ENCODE data around the gene ZNF804B.

Gene ZNF804B

DNA sequence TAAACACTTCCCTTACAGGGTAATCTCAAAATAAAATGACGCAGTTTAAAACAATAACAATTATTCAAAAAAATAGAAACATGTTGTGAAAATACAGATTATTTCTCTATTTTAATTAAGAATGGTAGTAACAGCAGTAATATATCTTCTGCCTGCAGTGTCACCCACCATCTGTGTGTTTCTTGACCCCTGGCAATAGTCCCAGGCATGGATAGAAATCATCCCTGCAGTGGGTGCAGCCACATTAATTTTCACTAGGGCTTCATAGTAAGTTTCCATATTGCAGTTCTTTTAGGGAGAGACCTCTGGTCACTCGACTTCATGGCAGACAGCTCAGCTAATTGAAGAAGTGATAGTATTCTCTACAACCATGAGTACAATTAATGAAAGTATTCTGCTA is 506.1 kb downstream of the ZNF804B start:
- no peaks in the 10 kb centered on the region for H3K36me3 Mint-ChIP-seq (ENCODE audit: low read depth)
- no peaks in the 10 kb centered on the region for H3K4me1 Mint-ChIP-seq (ENCODE audit: low read depth)
- H3K27me3 Mint-ChIP-seq (ENCODE audit: low read depth) = no peaks in the 10 kb centered on the region
- H3K9me3 Mint-ChIP-seq = no peaks in the 10 kb centered on the region
- no peak overlapping the region for H3K27ac Mint-ChIP-seq
- H3K4me3 Mint-ChIP-seq = no peak overlapping the region

DNA sequence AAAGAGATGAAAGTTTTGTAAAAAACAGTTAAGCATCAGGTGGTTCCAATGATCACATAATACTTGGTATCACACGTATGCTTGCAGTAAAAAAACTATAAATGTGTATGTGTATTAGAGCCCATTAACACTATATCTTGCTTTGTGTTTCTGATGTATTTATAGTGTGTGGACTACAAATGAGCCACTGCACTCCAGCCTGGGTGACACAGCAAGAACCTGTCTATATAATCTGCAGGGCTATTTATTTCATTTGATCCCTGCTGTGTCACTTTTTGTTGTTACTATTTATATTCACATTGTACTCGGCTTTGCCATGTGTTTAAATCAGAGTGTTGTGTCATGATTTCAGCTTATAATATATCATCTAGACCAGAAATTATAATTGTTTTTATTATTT is 523.8 kb downstream of the ZNF804B start:
- H3K27me3 Mint-ChIP-seq (ENCODE audit: low read depth) = no peaks in the 10 kb centered on the region
- H3K9me3 Mint-ChIP-seq = no peaks in the 10 kb centered on the region
- no peak overlapping the region for H3K27ac Mint-ChIP-seq
- no peak overlapping the region for H3K4me3 Mint-ChIP-seq
- H3K4me1 Mint-ChIP-seq (ENCODE audit: low read depth) = no peaks in the 10 kb centered on the region
- H3K36me3 Mint-ChIP-seq (ENCODE audit: low read depth) = no peaks in the 10 kb centered on the region

DNA sequence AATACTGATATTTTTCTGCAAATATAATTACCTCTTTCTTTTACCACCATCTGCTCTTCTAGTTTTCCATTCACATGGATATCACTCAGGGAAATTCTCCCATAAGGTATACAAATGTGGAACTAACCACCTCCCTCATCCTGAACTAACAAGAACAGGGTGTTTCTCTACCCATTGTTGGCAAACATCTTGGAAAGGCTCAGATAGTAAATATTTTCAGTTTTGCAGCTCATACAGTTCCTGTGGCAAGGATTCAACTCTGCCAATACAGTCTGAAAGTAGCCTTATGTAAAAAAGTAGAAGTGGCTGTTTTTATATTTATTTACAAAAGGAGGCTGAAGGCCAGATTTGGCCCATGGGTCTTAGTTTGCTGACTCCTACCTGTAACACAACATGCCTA is 549.0 kb downstream of the ZNF804B start:
- H3K27me3 Mint-ChIP-seq (ENCODE audit: low read depth) = no peaks in the 10 kb centered on the region
- no peaks in the 10 kb centered on the region for H3K36me3 Mint-ChIP-seq (ENCODE audit: low read depth)

DNA sequence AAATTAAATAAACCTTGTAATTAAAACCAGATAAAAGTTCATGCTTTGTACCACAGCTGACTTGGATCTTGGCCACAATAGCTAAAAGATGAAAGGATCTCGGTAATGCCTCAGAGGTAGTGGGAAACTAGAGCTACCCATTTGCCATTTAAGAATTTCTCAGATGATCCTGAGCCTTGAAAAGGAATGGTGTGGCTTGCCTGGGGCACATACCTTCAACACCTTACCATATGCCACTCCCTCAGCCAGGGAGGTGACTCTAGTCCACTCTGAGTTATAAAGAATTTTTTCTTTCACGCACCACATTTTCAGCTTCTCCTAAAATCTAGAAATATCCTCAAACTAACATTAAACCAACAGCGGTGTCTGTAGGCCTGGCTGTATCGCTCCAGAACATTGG is 552.4 kb downstream of the ZNF804B start:
- Mint-ChIP-seq H3K9me3 (no peaks in the 10 kb centered on the region), H3K36me3 (ENCODE audit: low read depth) (no peaks in the 10 kb centered on the region), H3K4me1 (ENCODE audit: low read depth) (no peaks in the 10 kb centered on the region), H3K4me3 (no peak overlapping the region), H3K27ac (no peak overlapping the region), H3K27me3 (ENCODE audit: low read depth) (no peaks in the 10 kb centered on the region)

More for the DNA sequence above, 549.0 kb downstream of the ZNF804B start:
- no peak overlapping the region for H3K4me3 Mint-ChIP-seq
- no peak overlapping the region for H3K27ac Mint-ChIP-seq
- H3K9me3 Mint-ChIP-seq = no peaks in the 10 kb centered on the region
- no peaks in the 10 kb centered on the region for H3K4me1 Mint-ChIP-seq (ENCODE audit: low read depth)

DNA sequence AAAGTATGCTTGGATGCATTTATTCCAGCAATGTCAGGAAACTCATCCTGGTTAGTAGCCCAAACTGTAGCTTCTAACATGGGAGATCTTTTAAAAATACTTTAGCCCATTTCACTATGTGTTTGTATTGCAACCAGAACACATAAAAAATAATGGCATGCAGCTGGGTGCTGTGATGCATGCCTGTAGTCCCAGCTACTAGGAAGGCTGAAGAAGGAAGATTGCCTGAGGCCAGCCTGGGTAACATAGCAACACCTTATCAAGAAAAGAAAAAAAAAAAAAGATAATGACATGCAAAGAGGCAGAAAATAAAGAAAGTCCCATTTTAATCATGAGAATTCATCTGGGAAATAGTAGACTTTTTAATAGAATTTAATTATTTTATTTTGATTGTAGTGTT is 553.1 kb downstream of the ZNF804B start:
- Mint-ChIP-seq H3K4me1 (ENCODE audit: low read depth) (no peaks in the 10 kb centered on the region), H3K27me3 (ENCODE audit: low read depth) (no peaks in the 10 kb centered on the region), H3K9me3 (no peaks in the 10 kb centered on the region), H3K36me3 (ENCODE audit: low read depth) (no peaks in the 10 kb centered on the region), H3K4me3 (no peak overlapping the region), H3K27ac (no peak overlapping the region)

DNA sequence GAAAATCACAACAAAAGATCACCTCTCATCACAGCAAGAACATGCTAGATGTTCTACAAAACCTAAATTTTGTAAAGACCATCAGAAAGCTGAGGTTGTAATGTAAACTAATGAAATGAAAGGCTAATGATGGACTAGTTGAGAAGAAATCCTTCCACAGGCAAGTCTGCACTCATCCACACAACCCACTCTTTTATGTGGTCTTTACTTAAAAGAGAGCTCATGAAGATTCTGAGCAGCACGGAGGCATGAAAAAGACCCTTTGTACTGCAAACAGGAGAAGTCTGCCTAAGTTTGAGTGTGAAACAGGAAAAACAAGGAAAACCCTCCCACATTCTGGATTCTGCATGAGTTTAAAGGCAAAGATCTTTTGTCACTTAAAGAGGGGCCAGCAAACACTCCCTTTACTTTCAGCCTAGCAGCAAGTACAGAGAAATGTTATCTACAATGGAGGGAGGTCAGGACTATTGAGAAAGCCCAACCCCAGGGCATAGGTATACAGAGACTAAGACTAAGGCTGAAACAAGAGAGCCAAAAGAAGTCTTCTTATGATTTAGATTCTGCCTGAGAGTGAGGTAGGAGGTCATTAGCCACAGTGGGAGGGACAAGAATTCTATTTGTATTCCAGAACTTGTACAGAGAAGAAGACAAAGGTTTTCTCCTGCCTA is 557.2 kb downstream of the ZNF804B start:
- Mint-ChIP-seq H3K36me3 (ENCODE audit: low read depth) (no peaks in the 10 kb centered on the region), H3K27ac (no peak overlapping the region), H3K9me3 (no peaks in the 10 kb centered on the region), H3K4me1 (ENCODE audit: low read depth) (no peaks in the 10 kb centered on the region), H3K27me3 (ENCODE audit: low read depth) (no peaks in the 10 kb centered on the region), H3K4me3 (no peak overlapping the region)

DNA sequence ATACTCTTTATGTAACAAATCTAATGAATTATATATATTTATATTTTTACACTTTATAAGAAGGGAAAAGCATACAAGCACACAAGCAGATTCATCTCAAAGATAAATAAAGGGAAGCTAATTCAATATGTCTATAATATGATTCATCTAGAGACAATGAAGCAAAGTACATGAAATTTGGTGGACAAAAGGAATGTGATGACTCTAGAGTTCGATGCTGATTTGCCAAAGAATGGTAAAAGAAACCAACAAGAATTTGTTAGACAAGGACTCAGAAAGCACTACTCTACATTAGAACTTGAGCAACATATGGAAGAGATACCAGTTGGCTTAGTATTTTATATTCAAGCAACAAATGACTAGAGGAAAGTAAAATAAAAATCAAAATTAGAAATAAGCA is 572.5 kb downstream of the ZNF804B start:
- no peaks in the 10 kb centered on the region for H3K4me1 Mint-ChIP-seq (ENCODE audit: low read depth)
- H3K36me3 Mint-ChIP-seq (ENCODE audit: low read depth) = no peaks in the 10 kb centered on the region
- H3K27ac Mint-ChIP-seq = no peak overlapping the region
- H3K27me3 Mint-ChIP-seq (ENCODE audit: low read depth) = no peaks in the 10 kb centered on the region
- no peaks in the 10 kb centered on the region for H3K9me3 Mint-ChIP-seq
- H3K4me3 Mint-ChIP-seq = no peak overlapping the region

DNA sequence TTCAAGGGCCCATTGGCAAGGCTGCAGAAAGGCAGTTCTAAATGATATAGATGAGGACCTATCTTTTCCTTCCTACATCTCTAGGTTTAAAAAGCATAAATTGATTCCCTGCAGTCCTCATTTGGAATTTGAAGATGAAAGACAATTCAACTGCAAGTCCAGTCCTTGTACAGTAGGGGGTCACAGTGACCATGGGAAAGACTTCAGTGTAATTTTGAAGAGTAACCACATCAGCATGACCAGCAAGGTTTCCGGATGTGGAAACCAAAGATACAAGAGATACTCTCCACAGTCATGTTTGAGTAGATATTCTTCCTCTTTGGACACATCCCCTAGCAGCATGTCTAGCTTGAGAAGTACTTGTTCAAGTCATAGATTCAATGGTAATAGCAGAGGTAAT is 575.3 kb downstream of the ZNF804B start:
- H3K27ac Mint-ChIP-seq = no peak overlapping the region
- H3K4me3 Mint-ChIP-seq = no peak overlapping the region
- no peaks in the 10 kb centered on the region for H3K36me3 Mint-ChIP-seq (ENCODE audit: low read depth)
- no peaks in the 10 kb centered on the region for H3K27me3 Mint-ChIP-seq (ENCODE audit: low read depth)
- H3K4me1 Mint-ChIP-seq (ENCODE audit: low read depth) = no peaks in the 10 kb centered on the region
- H3K9me3 Mint-ChIP-seq = no peaks in the 10 kb centered on the region

DNA sequence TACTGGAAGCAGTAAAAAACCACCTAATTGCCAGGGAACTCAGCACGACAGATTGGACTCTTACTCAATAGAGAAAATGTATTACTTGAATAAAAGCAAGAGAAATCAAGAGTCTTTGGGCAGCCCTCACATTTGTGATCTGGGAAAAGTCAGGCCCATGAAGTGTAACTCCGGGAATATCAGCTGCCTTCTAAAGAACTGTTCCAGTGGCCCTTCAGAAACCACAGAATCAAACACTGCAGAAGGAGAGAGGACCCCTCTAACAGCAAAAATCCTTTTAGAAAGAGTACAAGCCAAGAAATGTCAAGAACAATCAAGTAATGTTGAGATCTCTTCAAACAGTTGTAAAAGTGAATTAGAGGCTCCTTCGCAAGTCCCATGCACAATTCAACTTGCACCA is 576.0 kb downstream of the ZNF804B start:
- Mint-ChIP-seq H3K9me3 (no peaks in the 10 kb centered on the region), H3K4me3 (no peak overlapping the region), H3K27ac (no peak overlapping the region), H3K4me1 (ENCODE audit: low read depth) (no peaks in the 10 kb centered on the region), H3K27me3 (ENCODE audit: low read depth) (no peaks in the 10 kb centered on the region), H3K36me3 (ENCODE audit: low read depth) (no peaks in the 10 kb centered on the region)

DNA sequence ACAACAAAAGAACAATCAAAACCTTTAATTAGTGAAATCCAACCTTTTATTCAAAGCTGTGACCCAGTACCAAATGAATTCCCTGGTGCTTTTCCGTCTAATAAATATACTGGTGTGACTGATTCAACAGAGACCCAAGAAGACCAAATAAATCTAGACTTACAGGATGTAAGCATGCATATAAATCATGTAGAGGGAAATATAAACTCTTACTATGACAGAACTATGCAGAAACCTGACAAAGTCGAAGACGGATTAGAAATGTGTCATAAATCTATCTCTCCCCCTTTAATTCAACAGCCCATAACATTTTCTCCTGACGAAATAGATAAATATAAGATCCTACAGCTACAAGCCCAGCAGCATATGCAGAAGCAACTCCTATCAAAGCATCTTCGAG is 576.6 kb downstream of the ZNF804B start:
- no peaks in the 10 kb centered on the region for H3K9me3 Mint-ChIP-seq
- H3K36me3 Mint-ChIP-seq (ENCODE audit: low read depth) = no peaks in the 10 kb centered on the region
- no peak overlapping the region for H3K4me3 Mint-ChIP-seq
- no peaks in the 10 kb centered on the region for H3K27me3 Mint-ChIP-seq (ENCODE audit: low read depth)
- no peak overlapping the region for H3K27ac Mint-ChIP-seq
- no peaks in the 10 kb centered on the region for H3K4me1 Mint-ChIP-seq (ENCODE audit: low read depth)

DNA sequence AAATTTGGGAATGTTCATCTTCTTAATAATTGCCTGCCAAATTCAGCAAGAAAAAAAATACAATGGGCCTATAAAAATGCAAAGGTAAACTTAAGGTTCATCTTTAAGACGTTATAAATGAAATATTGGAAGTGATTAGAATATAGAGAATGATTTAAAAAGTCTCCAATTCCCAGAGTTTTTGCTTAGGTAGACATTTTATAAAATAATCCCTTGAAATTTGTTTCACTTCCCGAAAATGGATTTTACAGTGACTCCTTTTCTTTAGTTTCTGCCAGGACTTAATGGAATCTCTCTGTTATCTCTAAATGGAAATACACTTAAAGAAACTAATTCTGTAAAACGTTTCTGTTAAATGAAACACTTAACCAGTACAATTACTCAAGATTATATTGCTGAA is 580.2 kb downstream of the ZNF804B start:
- no peaks in the 10 kb centered on the region for H3K9me3 Mint-ChIP-seq
- H3K4me1 Mint-ChIP-seq (ENCODE audit: low read depth) = no peaks in the 10 kb centered on the region
- no peak overlapping the region for H3K4me3 Mint-ChIP-seq
- H3K27ac Mint-ChIP-seq = no peak overlapping the region
- H3K27me3 Mint-ChIP-seq (ENCODE audit: low read depth) = no peaks in the 10 kb centered on the region
- H3K36me3 Mint-ChIP-seq (ENCODE audit: low read depth) = no peaks in the 10 kb centered on the region

DNA sequence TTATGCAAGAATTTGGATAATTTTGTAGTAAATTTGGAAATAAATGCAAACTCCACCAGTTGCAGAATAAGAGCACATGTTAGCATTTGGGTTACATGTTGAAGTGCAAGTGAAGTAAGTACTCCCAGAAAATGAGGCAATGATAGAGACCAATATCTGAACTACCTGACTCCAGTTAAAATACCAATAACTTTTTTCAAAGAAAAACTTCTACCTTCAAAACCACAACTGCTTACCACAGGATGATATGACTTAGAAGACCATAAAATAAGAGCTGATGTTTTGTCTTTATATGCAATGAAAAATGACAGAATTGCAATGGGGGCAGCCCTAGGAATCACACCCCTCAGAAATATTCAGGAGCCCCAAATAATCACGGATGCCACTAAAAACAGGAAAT is 597.6 kb downstream of the ZNF804B start:
- Mint-ChIP-seq H3K4me1 (ENCODE audit: low read depth) (no peaks in the 10 kb centered on the region), H3K9me3 (no peaks in the 10 kb centered on the region), H3K27me3 (ENCODE audit: low read depth) (no peaks in the 10 kb centered on the region), H3K4me3 (no peak overlapping the region), H3K36me3 (ENCODE audit: low read depth) (no peaks in the 10 kb centered on the region), H3K27ac (no peak overlapping the region)

DNA sequence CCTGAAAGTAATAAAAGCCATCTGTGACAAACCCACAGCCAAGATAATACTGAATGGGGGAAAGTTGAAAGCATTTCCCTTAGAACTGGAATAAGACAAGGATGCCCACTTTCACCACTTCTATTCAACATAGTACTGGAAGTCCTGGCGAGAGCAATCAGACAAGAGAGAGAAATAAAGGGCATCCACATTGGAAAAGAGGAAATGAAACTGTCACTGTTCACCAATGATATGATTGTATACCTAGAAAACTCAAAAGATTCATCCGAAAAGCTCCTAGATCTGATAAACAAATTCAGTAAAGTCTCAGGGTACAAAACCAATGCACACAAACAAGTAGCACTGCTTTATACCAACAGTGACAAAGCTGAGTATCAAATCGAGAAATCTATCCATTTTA is 617.7 kb downstream of the ZNF804B start:
- Mint-ChIP-seq H3K9me3 (no peaks in the 10 kb centered on the region), H3K4me1 (ENCODE audit: low read depth) (no peaks in the 10 kb centered on the region), H3K27me3 (ENCODE audit: low read depth) (no peaks in the 10 kb centered on the region), H3K36me3 (ENCODE audit: low read depth) (no peaks in the 10 kb centered on the region), H3K27ac (no peak overlapping the region), H3K4me3 (no peak overlapping the region)

DNA sequence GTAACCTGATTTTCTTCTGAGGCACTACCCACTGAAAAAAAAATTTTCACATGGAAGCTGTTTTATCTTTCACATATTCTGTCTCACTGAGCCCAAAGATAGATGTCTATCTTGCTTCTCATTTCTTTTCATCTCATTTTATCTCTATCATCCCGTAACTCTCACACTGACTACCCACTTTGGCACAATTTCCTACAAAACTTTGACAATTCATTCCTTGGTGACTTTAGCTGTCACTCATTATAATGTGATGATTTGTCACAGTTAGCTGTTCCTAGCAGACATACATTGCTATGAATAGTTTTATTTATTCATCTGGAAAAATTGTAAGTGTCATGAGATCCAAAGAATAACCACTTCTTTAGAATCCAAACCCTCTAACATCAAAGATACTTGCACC is 625.9 kb downstream of the ZNF804B start:
- no peaks in the 10 kb centered on the region for H3K4me1 Mint-ChIP-seq (ENCODE audit: low read depth)
- H3K36me3 Mint-ChIP-seq (ENCODE audit: low read depth) = no peaks in the 10 kb centered on the region
- H3K9me3 Mint-ChIP-seq = no peaks in the 10 kb centered on the region
- H3K4me3 Mint-ChIP-seq = no peak overlapping the region
- H3K27me3 Mint-ChIP-seq (ENCODE audit: low read depth) = no peaks in the 10 kb centered on the region
- H3K27ac Mint-ChIP-seq = no peak overlapping the region

Data from T-helper 1 cell treated with Interleukin-12 subunit alpha and Interleukin-12 subunit beta and Interleukin-4 antibody, amounts not matched to agents 30 μg/mL and 1 μg/mL, for 36 hours (primary cell).